GM23338 (cell line): Measurements from ENCODE around the gene PTPRJ. TPM values are rescaled to one million over a fixed set of nuclear protein-coding genes. Genes with fewer than 3 reads are reported as not detected.

Experiments
- ATAC-seq: fragments of 200-7000 bp; cut with Tn5 transposase; 3 replicates; pipeline ENCODE4 v1.9.1; 2020
- DNase-seq: peaks from one replicate; pipeline ENCODE4 v3.0.0-alpha.2; 2015; ENCODE audit warnings: low spot score
- H2AFZ ChIP-seq: fragments of 200-600 bp; sonication (generic); 2 replicates; pipeline ENCODE4 v1.8.0; 2016; ENCODE audit warnings: antibody characterized with exemption, mild to moderate bottlenecking, moderate library complexity
- H3F3A ChIP-seq: fragments of 200-600 bp; sonication (generic); replicated peaks from 2 replicates; pipeline ENCODE4 v1.8.0; 2017; ENCODE audit warnings: antibody characterized with exemption, mixed run types, low read depth
- H3K27ac ChIP-seq: fragments of 200-600 bp; sonication (generic); 2 replicates; pipeline ENCODE4 v1.6.1; 2016; ENCODE audit warnings: low read depth
- H3K27me3 ChIP-seq: fragments of 200-600 bp; sonication (generic); 2 replicates; pipeline ENCODE4 v1.8.0; 2016; ENCODE audit warnings: mild to moderate bottlenecking, mixed run types, moderate library complexity; ENCODE audit not compliant: insufficient read depth
- H3K36me3 ChIP-seq: fragments of 200-600 bp; sonication (generic); 2 replicates; pipeline ENCODE4 v1.8.0; 2016; ENCODE audit warnings: mild to moderate bottlenecking; ENCODE audit not compliant: insufficient read depth
- H3K4me1 ChIP-seq: fragments of 200-600 bp; sonication (generic); 2 replicates; pipeline ENCODE4 v1.8.0; 2016; ENCODE audit warnings: mild to moderate bottlenecking, moderate library complexity; ENCODE audit not compliant: insufficient read depth
- H3K4me2 ChIP-seq: fragments of 200-600 bp; sonication (generic); 2 replicates; pipeline ENCODE4 v1.7.1; 2017; ENCODE audit warnings: mixed run types
- H3K4me3 ChIP-seq: fragments of 200-600 bp; sonication (generic); 2 replicates; pipeline ENCODE4 v1.6.1; 2016; ENCODE audit warnings: mixed run types
- H3K79me2 ChIP-seq: fragments of 200-600 bp; sonication (generic); replicated peaks from 2 replicates; pipeline ENCODE4 v1.8.0; 2017; ENCODE audit warnings: mild to moderate bottlenecking; ENCODE audit not compliant: insufficient read depth
- H3K9me2 ChIP-seq: fragments of 200-600 bp; sonication (generic); 2 replicates; pipeline ENCODE4 v1.8.0; 2017; ENCODE audit not compliant: insufficient read depth
- H4K20me1 ChIP-seq: fragments of 200-600 bp; sonication (generic); replicated peaks from 2 replicates; pipeline ENCODE4 v1.8.0; 2017; ENCODE audit warnings: mild to moderate bottlenecking; ENCODE audit not compliant: insufficient read depth
- H3K27ac Mint-ChIP-seq: 2 replicates; pipeline ENCODE4 v1.8.0; 2020; ENCODE audit warnings: inconsistent platforms, mild to moderate bottlenecking, moderate library complexity, mixed read lengths
- H3K27me3 Mint-ChIP-seq: 3 replicates; pipeline ENCODE4 v1.8.0; 2022; ENCODE audit warnings: low read depth, mild to moderate bottlenecking, moderate library complexity, mixed read lengths, inconsistent platforms; ENCODE audit not compliant: insufficient read depth, poor library complexity
- H3K36me3 Mint-ChIP-seq: 3 replicates; pipeline ENCODE4 v1.8.0; 2021; ENCODE audit warnings: low read depth, mild to moderate bottlenecking, inconsistent platforms, moderate library complexity, mixed read lengths
- H3K4me1 Mint-ChIP-seq: 3 replicates; pipeline ENCODE4 v1.8.0; 2020; ENCODE audit warnings: mild to moderate bottlenecking, inconsistent platforms, mixed read lengths
- H3K4me3 Mint-ChIP-seq: 3 replicates; pipeline ENCODE4 v1.8.0; 2021; ENCODE audit warnings: moderate library complexity, mild to moderate bottlenecking, inconsistent platforms, mixed read lengths
- H3K9me3 Mint-ChIP-seq: 3 replicates; pipeline ENCODE4 v1.8.0; 2020; ENCODE audit warnings: moderate library complexity, mild to moderate bottlenecking, inconsistent platforms, mixed read lengths
- CREB1 ChIP-seq: fragments of 250-450 bp; sonication (Bioruptor Pico); IDR thresholded peaks from 2 replicates; pipeline ENCODE4 v1.5.0; 2020; ENCODE audit warnings: low read depth, mild to moderate bottlenecking, moderate library complexity
- ETS1 ChIP-seq: IDR thresholded peaks from 2 replicates; pipeline ENCODE4 v1.6.1; 2016; ENCODE audit warnings: antibody characterized with exemption
- EZH2 ChIP-seq: fragments of 200-600 bp; sonication (generic); IDR thresholded peaks from one replicate; pipeline ENCODE4 v1.8.0; 2017; ENCODE audit warnings: antibody characterized with exemption, mild to moderate bottlenecking, low read depth; ENCODE audit not compliant: unreplicated experiment
- EZH2phosphoT487 ChIP-seq: fragments of 200-600 bp; sonication (generic); IDR thresholded peaks from one replicate; pipeline ENCODE4 v1.8.1; 2018; ENCODE audit warnings: antibody characterized with exemption; ENCODE audit not compliant: unreplicated experiment
- JUNB ChIP-seq: IDR thresholded peaks from one replicate; pipeline ENCODE4 v1.6.1; 2016; ENCODE audit warnings: antibody characterized with exemption; ENCODE audit not compliant: unreplicated experiment
- NANOG ChIP-seq: IDR thresholded peaks from 2 replicates; pipeline ENCODE4 v1.6.1; 2016; ENCODE audit warnings: antibody characterized with exemption, borderline replicate concordance
- POLR2AphosphoS5 ChIP-seq: IDR thresholded peaks from 2 replicates; pipeline ENCODE4 v1.6.1; 2016; ENCODE audit warnings: antibody characterized with exemption, low read depth
- STAT1 ChIP-seq: IDR thresholded peaks from one replicate; pipeline ENCODE4 v1.6.1; 2016; ENCODE audit warnings: antibody characterized with exemption; ENCODE audit not compliant: unreplicated experiment
- ZNF114 ChIP-seq: fragments of 250-450 bp; sonication (Bioruptor Pico); IDR thresholded peaks from 2 replicates; pipeline ENCODE4 v1.5.0; 2020; ENCODE audit warnings: mild to moderate bottlenecking, moderate library complexity
- ZNF331 ChIP-seq: fragments of 250-450 bp; sonication (Bioruptor Pico); IDR thresholded peaks from 2 replicates; pipeline ENCODE4 v1.5.0; 2020; ENCODE audit warnings: low read depth, mild to moderate bottlenecking, moderate library complexity
- polyA plus RNA-seq: library from polyadenylated mRNA; unstranded; fragments of >200 nt; fragmentation: Nextera tagmentation; extraction: Ambion mirVana; gene quantifications from 2 replicates; pipeline ENCODE4 v1.2.1, GENCODE V29; 2016
- total RNA-seq: library from RNA; depleted of rRNA; stranded (reverse); fragments of >200 nt; shearing (Covaris generic); gene quantifications from 2 replicates; pipeline ENCODE4 v1.2.3, GENCODE V29; 2014
- TF ChIP-seq, protein P1 (sequence below), 2 experiments: fragments of 200-600 bp in 1 of 2; sonication (generic) in 1 of 2; conservative IDR thresholded peaks; 2 replicates each; pipeline versions ENCODE4 v1.5.1 to v1.6.1; 2016 to 2017; ENCODE audit warnings: antibody characterized with exemption in 2 of 2, low read depth in 2 of 2, mild to moderate bottlenecking in 2 of 2, moderate library complexity in 1 of 2
- TF ChIP-seq, protein P2 (sequence below): fragments of 250-450 bp; sonication (Bioruptor Pico); IDR thresholded peaks from 2 replicates; pipeline ENCODE4 v1.5.0; 2020; ENCODE audit warnings: mild to moderate bottlenecking, moderate library complexity

Gene PTPRJ
- total and polyA plus RNA-seq, 2 experiments from 2014 or later, result 4.2 to 16.0 TPM

GRCh38 chr11:48043991-48044512, 63.7 kb downstream of the PTPRJ start:
- H3K36me3 Mint-ChIP-seq, result no peaks in the 10 kb centered on the region
- no peaks in the 10 kb centered on the region for H3K9me3 Mint-ChIP-seq
- DNase-seq, result no peak
- H3K4me3 ChIP-seq, result no peak overlapping the region
- H3K9me2 ChIP-seq, result no peaks in the 10 kb centered on the region
- peaks cover 7% of the 10 kb centered on the region for H3K27me3 Mint-ChIP-seq
- ATAC-seq, result no peak
- H3K4me2 ChIP-seq, result no peak overlapping the region
- H3K27ac Mint-ChIP-seq, result peak overlapping the region; percentile 23; the same call in 1 of the 2 replicates
- no peaks in the 10 kb centered on the region for H3K27me3 ChIP-seq
- TF ChIP-seq, protein P1, sequence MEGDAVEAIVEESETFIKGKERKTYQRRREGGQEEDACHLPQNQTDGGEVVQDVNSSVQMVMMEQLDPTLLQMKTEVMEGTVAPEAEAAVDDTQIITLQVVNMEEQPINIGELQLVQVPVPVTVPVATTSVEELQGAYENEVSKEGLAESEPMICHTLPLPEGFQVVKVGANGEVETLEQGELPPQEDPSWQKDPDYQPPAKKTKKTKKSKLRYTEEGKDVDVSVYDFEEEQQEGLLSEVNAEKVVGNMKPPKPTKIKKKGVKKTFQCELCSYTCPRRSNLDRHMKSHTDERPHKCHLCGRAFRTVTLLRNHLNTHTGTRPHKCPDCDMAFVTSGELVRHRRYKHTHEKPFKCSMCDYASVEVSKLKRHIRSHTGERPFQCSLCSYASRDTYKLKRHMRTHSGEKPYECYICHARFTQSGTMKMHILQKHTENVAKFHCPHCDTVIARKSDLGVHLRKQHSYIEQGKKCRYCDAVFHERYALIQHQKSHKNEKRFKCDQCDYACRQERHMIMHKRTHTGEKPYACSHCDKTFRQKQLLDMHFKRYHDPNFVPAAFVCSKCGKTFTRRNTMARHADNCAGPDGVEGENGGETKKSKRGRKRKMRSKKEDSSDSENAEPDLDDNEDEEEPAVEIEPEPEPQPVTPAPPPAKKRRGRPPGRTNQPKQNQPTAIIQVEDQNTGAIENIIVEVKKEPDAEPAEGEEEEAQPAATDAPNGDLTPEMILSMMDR (conservative IDR thresholded peaks at IDR 0.05; ENCODE audit: low read depth in 2 of 2), result no peak
- TF ChIP-seq POLR2AphosphoS5, result no peak
- no peak for TF ChIP-seq ZNF331
- no peak for TF ChIP-seq EZH2phosphoT487
- TF ChIP-seq JUNB, result no peak
- no peak for TF ChIP-seq ZNF114 (CRISPR knock-in tag)
- no peak for TF ChIP-seq NANOG
- TF ChIP-seq EZH2, result no peak
- TF ChIP-seq, protein P2, sequence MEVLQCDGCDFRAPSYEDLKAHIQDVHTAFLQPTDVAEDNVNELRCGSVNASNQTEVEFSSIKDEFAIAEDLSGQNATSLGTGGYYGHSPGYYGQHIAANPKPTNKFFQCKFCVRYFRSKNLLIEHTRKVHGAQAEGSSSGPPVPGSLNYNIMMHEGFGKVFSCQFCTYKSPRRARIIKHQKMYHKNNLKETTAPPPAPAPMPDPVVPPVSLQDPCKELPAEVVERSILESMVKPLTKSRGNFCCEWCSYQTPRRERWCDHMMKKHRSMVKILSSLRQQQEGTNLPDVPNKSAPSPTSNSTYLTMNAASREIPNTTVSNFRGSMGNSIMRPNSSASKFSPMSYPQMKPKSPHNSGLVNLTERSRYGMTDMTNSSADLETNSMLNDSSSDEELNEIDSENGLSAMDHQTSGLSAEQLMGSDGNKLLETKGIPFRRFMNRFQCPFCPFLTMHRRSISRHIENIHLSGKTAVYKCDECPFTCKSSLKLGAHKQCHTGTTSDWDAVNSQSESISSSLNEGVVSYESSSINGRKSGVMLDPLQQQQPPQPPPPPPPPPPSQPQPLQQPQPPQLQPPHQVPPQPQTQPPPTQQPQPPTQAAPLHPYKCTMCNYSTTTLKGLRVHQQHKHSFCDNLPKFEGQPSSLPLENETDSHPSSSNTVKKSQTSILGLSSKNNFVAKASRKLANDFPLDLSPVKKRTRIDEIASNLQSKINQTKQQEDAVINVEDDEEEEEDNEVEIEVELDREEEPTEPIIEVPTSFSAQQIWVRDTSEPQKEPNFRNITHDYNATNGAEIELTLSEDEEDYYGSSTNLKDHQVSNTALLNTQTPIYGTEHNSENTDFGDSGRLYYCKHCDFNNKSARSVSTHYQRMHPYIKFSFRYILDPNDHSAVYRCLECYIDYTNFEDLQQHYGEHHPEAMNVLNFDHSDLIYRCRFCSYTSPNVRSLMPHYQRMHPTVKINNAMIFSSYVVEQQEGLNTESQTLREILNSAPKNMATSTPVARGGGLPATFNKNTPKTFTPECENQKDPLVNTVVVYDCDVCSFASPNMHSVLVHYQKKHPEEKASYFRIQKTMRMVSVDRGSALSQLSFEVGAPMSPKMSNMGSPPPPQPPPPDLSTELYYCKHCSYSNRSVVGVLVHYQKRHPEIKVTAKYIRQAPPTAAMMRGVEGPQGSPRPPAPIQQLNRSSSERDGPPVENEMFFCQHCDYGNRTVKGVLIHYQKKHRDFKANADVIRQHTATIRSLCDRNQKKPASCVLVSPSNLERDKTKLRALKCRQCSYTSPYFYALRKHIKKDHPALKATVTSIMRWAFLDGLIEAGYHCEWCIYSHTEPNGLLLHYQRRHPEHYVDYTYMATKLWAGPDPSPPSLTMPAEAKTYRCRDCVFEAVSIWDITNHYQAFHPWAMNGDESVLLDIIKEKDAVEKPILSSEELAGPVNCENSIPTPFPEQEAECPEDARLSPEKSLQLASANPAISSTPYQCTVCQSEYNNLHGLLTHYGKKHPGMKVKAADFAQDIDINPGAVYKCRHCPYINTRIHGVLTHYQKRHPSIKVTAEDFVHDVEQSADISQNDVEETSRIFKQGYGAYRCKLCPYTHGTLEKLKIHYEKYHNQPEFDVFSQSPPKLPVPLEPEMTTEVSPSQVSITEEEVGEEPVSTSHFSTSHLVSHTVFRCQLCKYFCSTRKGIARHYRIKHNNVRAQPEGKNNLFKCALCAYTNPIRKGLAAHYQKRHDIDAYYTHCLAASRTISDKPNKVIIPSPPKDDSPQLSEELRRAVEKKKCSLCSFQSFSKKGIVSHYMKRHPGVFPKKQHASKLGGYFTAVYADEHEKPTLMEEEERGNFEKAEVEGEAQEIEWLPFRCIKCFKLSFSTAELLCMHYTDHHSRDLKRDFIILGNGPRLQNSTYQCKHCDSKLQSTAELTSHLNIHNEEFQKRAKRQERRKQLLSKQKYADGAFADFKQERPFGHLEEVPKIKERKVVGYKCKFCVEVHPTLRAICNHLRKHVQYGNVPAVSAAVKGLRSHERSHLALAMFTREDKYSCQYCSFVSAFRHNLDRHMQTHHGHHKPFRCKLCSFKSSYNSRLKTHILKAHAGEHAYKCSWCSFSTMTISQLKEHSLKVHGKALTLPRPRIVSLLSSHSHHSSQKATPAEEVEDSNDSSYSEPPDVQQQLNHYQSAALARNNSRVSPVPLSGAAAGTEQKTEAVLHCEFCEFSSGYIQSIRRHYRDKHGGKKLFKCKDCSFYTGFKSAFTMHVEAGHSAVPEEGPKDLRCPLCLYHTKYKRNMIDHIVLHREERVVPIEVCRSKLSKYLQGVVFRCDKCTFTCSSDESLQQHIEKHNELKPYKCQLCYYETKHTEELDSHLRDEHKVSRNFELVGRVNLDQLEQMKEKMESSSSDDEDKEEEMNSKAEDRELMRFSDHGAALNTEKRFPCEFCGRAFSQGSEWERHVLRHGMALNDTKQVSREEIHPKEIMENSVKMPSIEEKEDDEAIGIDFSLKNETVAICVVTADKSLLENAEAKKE, result no peak
- TF ChIP-seq CREB1 (CRISPR knock-in tag), result no peak
- no peak for TF ChIP-seq STAT1
- TF ChIP-seq ETS1, result no peak
- H3K79me2 ChIP-seq, result peaks cover 3% of the 10 kb centered on the region; the same call in 1 of the 2 replicates
- H2AFZ ChIP-seq, result no peak overlapping the region
- no peaks in the 10 kb centered on the region; the same call in 1 of the 2 replicates for H3K4me1 ChIP-seq
- H3K36me3 ChIP-seq, result no peaks in the 10 kb centered on the region
- H3F3A ChIP-seq, result no peaks in the 10 kb centered on the region
- H3K27ac ChIP-seq, result no peak overlapping the region
- H4K20me1 ChIP-seq, result no peaks in the 10 kb centered on the region
- peaks cover 28% of the 10 kb centered on the region for H3K4me1 Mint-ChIP-seq
- no peak overlapping the region for H3K4me3 Mint-ChIP-seq
